HG03097 (cell line): ENCODE results near the gene G6PD.
"Not testable (repeated sequence)": the region's sequence is repeated elsewhere in the genome, so short reads cannot be mapped to it uniquely, and the experiment has no call there.

Source experiments
- ATAC-seq: cut with Tn5 transposase; IDR thresholded peaks from one replicate; pipeline ENCODE4 v1.9.1; 2021; ENCODE audit not compliant: unreplicated experiment, low FRiP score

G6PD gene

GRCh38 chrX:154515966-154516655 lies 30.5 kb downstream of the G6PD start, which contains the start of gene FAM3A:
TSS of gene FAM3A (minus strand) at chrX:154516232. CDS start at chrX:154515772, 460 bp downstream.
- peak; percentile 82 for ATAC-seq

DNA sequence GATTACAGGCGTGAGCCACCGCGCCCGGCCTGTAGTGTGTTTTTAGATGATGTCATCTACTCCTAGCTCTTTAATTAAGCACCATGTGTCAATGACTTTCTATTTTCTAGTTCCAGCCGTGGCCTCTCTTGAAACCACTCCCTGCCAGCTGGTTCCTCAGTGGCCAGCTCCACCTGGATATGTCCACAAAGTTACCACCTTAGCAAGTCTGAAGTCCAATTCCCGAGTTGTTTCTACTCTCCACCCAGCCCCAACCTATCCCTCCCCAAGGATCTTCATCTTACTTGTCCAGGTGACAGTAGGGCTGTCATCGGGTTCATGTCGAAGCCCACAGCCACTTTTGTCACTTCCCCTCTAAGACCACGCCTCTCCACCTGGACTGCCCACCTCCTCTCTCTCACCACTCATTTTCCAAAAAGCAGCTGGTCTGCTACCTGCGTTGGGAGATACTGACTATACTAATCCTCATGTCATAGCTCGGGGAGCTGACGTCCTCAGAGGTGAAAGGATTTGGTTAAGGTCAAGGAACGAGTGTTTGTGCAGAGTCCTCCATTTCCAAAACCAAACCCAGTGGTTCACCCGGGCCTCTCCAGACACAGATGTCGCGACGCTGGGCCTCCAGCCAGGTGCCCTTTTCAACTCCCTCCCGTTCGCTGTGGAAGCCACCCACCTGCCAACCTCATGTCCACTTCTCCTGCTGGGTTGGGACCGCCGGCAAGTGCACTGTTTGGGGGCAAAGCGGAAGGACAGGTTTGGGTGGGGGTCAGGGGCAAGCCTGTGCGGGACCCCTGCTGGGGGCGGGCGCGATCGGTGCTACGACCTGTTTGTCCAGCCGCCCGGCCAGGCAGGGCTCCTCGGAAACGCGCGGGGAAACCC lies 31.3 kb downstream of the G6PD start:
- ATAC-seq = peak; percentile 13

GRCh38 chrX:154513716-154514115 lies 32.9 kb downstream of the G6PD start:
- no peak for ATAC-seq

GRCh38 chrX:154512879-154513553 lies 33.6 kb downstream of the G6PD start:
- no peak for ATAC-seq

DNA sequence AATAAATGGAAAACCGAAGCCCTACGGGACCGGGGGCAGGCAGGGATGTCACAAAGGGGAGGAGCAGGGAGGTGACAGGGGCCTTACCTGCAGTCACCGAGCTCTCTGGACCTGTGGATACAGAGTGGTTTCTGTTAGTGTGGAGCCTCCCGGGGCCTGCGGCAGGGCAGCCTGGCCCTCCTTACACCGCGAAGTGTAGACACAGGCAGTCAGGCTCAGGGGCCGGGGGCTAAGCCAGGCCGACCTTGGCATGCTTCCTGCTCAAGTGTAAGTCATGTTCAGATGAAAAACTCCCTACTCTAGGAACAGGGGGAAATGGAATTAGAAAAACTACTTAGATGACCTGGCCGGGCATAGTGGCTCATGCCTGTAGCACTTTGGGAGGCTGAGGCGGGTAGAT lies 34.9 kb downstream of the G6PD start:
- ATAC-seq = no peak

DNA sequence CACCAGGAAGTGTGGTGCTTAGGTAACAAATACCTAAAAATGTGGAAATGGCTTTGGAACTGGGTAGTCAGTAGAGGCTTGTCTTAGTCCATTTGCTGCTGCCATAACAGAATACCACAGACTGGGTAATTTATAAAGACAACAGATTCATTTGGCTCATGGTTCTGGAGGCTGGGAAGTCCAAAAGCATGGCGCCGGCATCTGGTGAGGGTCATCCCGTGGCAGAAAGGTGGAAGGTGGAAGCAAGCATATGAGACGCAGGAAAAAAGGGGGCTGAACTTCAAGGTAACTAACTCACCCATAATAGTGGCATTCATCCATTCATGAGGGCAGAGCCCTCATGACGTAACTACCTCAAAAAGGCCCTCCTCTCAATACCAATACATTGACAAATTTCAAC lies 37.2 kb downstream of the G6PD start:
- ATAC-seq = no peak

DNA sequence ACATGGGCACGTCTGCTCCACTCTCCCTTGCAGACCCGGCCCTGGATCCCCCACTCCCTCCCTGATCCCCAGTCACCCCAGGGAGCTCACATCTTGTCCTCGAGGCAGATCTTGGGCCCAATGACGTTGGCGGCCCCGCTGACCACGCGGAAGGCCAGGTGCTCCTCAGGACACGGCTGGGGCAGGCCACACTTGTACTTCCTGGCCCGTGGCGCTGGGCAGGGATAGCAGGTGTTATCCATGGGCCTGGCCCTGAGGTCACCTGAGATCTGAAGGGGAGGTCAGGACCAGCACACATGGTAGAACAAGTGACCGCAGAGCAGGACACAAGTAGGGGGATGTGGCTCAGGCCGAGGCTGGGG lies 38.3 kb downstream of the G6PD start:
- no peak for ATAC-seq

GRCh38 chrX:154507673-154508383 lies 38.8 kb downstream of the G6PD start:
- no peak for ATAC-seq

DNA sequence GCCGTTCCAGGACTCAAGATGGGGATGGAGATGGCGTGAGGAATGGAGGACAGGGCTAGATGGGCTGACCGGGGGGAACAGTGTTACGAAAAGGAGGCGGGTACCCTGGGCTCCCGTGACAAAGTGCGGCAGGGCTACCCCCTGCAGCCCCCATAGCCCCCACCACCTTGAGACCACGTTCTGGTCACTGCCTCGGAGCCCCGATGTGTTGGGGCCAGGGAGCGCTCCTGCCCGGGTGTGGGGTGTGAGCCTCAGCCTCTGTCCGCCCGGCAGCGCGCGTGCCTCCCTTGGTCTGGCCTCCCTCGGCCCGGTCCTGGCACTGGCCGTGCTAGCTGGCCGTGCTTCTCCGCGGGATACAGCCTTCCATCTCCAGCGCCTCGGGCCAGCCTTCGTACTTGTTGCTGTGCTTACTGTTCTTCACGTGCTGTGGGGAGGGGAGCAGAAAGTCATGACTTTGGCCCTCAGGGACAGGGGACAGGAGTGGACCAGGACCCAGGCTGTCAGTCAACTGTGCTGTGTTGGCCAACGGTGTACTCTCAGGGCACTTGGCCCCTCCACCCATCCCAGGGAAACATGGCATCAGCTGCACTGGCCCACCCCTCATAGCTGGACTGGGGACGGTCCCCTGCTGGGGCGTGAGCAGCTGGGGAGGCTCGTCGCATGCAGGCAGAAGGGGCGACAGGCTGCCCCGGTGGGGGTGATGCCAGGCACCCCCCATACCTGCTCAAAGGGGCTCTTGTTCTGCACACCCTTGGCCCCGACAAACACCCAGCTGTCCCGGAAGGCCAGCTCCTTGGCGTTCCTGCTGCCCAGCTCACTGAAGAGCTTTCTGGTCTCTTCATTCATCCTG lies 39.9 kb downstream of the G6PD start:
- no peak for ATAC-seq

GRCh38 chrX:154505734-154506133 lies 40.9 kb downstream of the G6PD start:
- no peak for ATAC-seq

- no peak for ATAC-seq
These were observed 43.7 kb downstream of the G6PD start for GRCh38 chrX:154502989-154503388.

DNA sequence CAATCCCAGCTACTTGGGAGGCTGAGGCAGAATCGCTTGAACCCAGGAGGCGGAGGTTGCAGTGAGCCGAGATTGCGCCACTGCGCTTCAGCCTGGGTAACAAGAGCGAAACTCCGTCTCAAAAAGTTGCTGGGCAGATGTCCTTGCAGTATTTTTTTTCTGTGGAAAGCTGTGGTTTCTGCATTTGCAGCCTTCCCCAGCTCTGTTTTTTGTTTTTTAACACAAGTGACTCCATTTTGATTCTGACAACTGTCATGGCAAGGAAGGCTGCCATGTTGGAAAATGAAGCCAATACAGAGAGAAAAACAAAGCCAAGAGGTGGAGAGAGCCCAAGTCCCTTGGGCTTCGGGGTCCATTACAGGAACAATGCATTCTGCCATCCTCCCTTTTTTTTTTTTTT lies 44.5 kb downstream of the G6PD start:
- no peak for ATAC-seq

GRCh38 chrX:154501423-154501822 lies 45.2 kb downstream of the G6PD start:
- not testable (repeated sequence) for ATAC-seq

DNA sequence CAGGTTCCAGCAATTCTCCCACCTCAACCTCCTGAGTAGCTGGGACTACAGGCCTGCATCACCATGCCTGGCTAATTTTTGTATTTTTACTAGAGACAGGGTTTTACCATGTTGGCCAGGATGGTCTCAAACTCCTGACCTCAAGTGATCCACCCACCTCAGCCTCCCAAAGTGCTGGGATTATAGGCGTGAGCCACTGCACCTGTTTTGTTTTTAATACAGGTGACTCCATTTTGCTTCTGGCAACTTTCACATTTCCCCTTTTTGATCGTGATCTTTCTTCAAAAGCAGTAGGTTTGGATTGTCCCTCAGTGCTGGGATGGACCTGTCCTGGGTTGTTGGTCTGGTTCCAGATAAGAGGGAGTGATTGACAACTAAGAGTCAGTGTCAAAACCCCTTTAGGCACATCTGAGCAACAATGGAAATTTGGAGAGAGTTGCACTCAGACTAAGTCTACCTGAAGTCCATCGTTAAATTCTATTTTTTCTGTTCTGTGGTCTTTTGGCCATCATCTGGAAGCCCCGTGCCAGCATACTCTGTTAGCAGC lies 50.0 kb downstream of the G6PD start:
- ATAC-seq = not testable (repeated sequence)

GRCh38 chrX:154495472-154495922 lies 51.1 kb downstream of the G6PD start:
- ATAC-seq = no peak

DNA sequence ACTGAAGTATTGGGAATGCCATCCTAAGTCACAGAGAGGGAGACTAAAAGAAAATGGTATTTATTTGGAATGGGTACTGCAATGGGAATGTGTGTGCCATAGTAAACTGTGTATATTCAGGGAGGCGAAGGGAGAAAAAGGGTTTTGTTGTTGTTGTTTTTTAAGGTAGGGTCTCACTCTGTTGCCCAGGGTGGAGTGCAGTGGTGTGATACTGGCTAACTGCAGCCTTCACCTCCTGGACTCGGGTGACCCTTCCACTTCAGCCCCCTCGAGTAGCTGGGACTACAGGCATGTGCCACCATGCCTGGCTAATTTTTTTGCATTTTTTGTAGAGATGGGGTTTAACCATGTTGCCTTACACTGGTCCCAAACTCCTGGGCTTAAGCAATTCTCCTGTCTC lies 51.9 kb downstream of the G6PD start:
- no peak for ATAC-seq

GRCh38 chrX:154490414-154491083 lies 56.1 kb downstream of the G6PD start, which contains the start of gene SLC10A3:
TSS of gene SLC10A3 (minus strand) at chrX:154490629. CDS start at chrX:154488940, 1,689 bp downstream.
- peak; percentile 65 for ATAC-seq

DNA sequence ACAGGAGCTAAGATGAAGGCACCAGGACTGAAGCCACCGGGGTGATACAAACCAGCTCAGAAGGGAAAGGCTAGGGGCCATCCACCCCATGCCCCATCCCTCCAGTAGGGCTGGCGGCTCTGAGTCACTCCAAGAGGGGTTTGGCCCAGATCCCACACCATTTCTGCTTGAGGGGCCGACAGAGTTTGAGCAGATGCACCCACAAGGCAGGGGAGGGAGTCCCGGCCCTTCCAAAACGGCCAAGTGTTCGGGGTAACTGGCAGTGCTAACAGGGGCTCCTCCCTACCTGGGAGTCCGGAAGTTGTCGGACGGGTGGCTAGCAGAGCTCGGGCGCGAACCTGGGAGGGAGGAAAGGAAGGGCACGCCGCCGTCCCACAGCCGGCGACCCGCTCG lies 56.6 kb downstream of the G6PD start:
- no peak for ATAC-seq

DNA sequence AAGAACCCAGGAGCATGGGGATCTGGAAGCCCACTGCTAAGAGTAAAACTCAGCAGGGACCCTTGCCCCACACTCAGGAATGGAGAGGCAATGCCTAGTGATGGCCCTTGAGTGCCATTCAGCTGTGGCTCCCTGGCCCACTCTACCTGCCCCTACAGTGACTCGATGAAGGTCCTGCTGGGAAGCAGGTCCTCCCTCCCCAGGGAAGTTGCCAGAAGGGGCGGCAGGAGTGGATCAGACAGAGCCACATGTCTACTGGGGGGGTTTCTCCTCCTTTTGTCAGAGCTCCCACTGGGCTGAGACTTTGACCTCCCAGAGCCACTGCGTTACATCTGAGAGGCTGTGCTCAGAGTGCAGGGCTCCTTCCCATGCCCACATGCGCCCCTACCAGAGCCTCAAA lies 57.5 kb downstream of the G6PD start:
- ATAC-seq = no peak
